Measurements from ENCODE around the gene RPS6KB2. TPM values are rescaled to one million over a fixed set of nuclear protein-coding genes. Genes with fewer than 3 reads are reported as not detected.
"Not testable (repeated sequence)": the region's sequence is repeated elsewhere in the genome, so short reads cannot be mapped to it uniquely, and the experiment has no call there.

The RPS6KB2 gene
- total RNA-seq, 2 donors from 2014 or later, result 47.8 to 62.7 TPM

- Mint-ChIP-seq H3K36me3 (ENCODE audit: low read depth) (no peaks in the 10 kb centered on the region), H3K4me3 (peak overlapping the region; percentile 92), H3K27ac (peak overlapping the region; percentile 93), H3K27me3 (no peaks in the 10 kb centered on the region), H3K4me1 (peaks cover 20% of the 10 kb centered on the region)
- DNase-seq (no peak), ATAC-seq (no peak)
- no peaks in the 10 kb centered on the region for H3K9me3 ChIP-seq (ENCODE audit: control insufficient read depth, low read length, poor library complexity, severe bottlenecking)
Observed at GRCh38 chr11:67468056-67468455, 39.8 kb downstream of the RPS6KB2 start.

GRCh38 chr11:67468456-67468758 is 40.1 kb downstream of the RPS6KB2 start:
- Mint-ChIP-seq H3K4me1 (peaks cover 20% of the 10 kb centered on the region), H3K4me3 (peak overlapping the region; percentile 92), H3K27ac (peak overlapping the region; percentile 93), H3K36me3 (ENCODE audit: low read depth) (no peaks in the 10 kb centered on the region), H3K27me3 (no peaks in the 10 kb centered on the region)
- no peaks in the 10 kb centered on the region for H3K9me3 ChIP-seq (ENCODE audit: control insufficient read depth, low read length, poor library complexity, severe bottlenecking)
- ATAC-seq, result no peak
- DNase-seq, result no peak

- ATAC-seq, result peak; percentile 82
- peaks cover 20% of the 10 kb centered on the region for H3K4me1 Mint-ChIP-seq
- H3K27me3 Mint-ChIP-seq, result no peaks in the 10 kb centered on the region
- H3K27ac Mint-ChIP-seq, result peak within 1 kb of the TSS; percentile 93
- no peaks in the 10 kb centered on the region for H3K36me3 Mint-ChIP-seq (ENCODE audit: low read depth)
- no peaks in the 10 kb centered on the region for H3K9me3 ChIP-seq (ENCODE audit: control insufficient read depth, low read length, poor library complexity, severe bottlenecking)
- peak within 1 kb of the TSS; percentile 92 for H3K4me3 Mint-ChIP-seq
- DNase-seq, result peak; percentile 87 to 89 (median 89)
Observed at GRCh38 chr11:67468759-67469507, 40.6 kb downstream of the RPS6KB2 start, which contains the start of gene TMEM134. Gene TMEM134 (minus strand): TSS chr11:67469251. CDS start chr11:67469192, 59 bp downstream.

- no peak for DNase-seq
- Mint-ChIP-seq H3K27me3 (no peaks in the 10 kb centered on the region), H3K4me3 (peak overlapping the region; percentile 92), H3K27ac (peak overlapping the region; percentile 93), H3K36me3 (ENCODE audit: low read depth) (no peaks in the 10 kb centered on the region), H3K4me1 (peaks cover 18% of the 10 kb centered on the region)
- no peak for ATAC-seq
- no peaks in the 10 kb centered on the region for H3K9me3 ChIP-seq (ENCODE audit: control insufficient read depth, low read length, poor library complexity, severe bottlenecking)
Observed at GRCh38 chr11:67469508-67469811, 41.2 kb downstream of the RPS6KB2 start.

GRCh38 chr11:67470337-67471002 is 42.2 kb downstream of the RPS6KB2 start:
- Mint-ChIP-seq H3K36me3 (ENCODE audit: low read depth) (no peaks in the 10 kb centered on the region), H3K4me1 (peaks cover 11% of the 10 kb centered on the region), H3K4me3 (no peak overlapping the region), H3K27ac (peak overlapping the region; percentile 93), H3K27me3 (no peaks in the 10 kb centered on the region)
- DNase-seq, result no peak
- ATAC-seq, result no peak
- H3K9me3 ChIP-seq (ENCODE audit: control insufficient read depth, low read length, poor library complexity, severe bottlenecking), result no peaks in the 10 kb centered on the region

- no peaks in the 10 kb centered on the region for H3K36me3 Mint-ChIP-seq (ENCODE audit: low read depth)
- no peaks in the 10 kb centered on the region for H3K27me3 Mint-ChIP-seq
- peaks cover 4% of the 10 kb centered on the region for H3K4me1 Mint-ChIP-seq
- no peaks in the 10 kb centered on the region for H3K9me3 ChIP-seq (ENCODE audit: control insufficient read depth, low read length, poor library complexity, severe bottlenecking)
- H3K4me3 Mint-ChIP-seq, result no peak overlapping the region
- ATAC-seq (no peak), DNase-seq (no peak)
- H3K27ac Mint-ChIP-seq, result no peak overlapping the region
Observed at GRCh38 chr11:67472882-67473281, 44.6 kb downstream of the RPS6KB2 start.

- DNase-seq; H3K4me1 Mint-ChIP-seq; H3K27me3 Mint-ChIP-seq; H3K36me3 Mint-ChIP-seq (ENCODE audit: low read depth); H3K9me3 ChIP-seq (ENCODE audit: control insufficient read depth, low read length, poor library complexity, severe bottlenecking); ATAC-seq; H3K27ac Mint-ChIP-seq; H3K4me3 Mint-ChIP-seq: not testable (repeated sequence)
Observed at GRCh38 chr11:67476692-67477091, 48.4 kb downstream of the RPS6KB2 start.

- H3K27me3 Mint-ChIP-seq; H3K4me1 Mint-ChIP-seq; H3K36me3 Mint-ChIP-seq (ENCODE audit: low read depth); H3K4me3 Mint-ChIP-seq; H3K9me3 ChIP-seq (ENCODE audit: control insufficient read depth, low read length, poor library complexity, severe bottlenecking); ATAC-seq; H3K27ac Mint-ChIP-seq; DNase-seq: not testable (repeated sequence)
Observed at GRCh38 chr11:67477344-67478050, 49.2 kb downstream of the RPS6KB2 start.

- H3K4me3 Mint-ChIP-seq, result peak overlapping the region; percentile 96
- peak overlapping the region; percentile 99 for H3K27ac Mint-ChIP-seq
- ATAC-seq (peak; percentile 16), DNase-seq (no peak)
- peaks cover 2% of the 10 kb centered on the region for H3K36me3 Mint-ChIP-seq (ENCODE audit: low read depth)
- no peaks in the 10 kb centered on the region for H3K27me3 Mint-ChIP-seq
- H3K4me1 Mint-ChIP-seq, result peaks cover 44% of the 10 kb centered on the region
- H3K9me3 ChIP-seq (ENCODE audit: control insufficient read depth, low read length, poor library complexity, severe bottlenecking), result no peaks in the 10 kb centered on the region
Observed at GRCh38 chr11:67482275-67482826, 54.1 kb downstream of the RPS6KB2 start.

- DNase-seq, result peak; percentile 87 to 97 (median 92)
- peaks cover 7% of the 10 kb centered on the region for H3K36me3 Mint-ChIP-seq (ENCODE audit: low read depth)
Observed at GRCh38 chr11:67482827-67483798, 54.8 kb downstream of the RPS6KB2 start, which contains the start of gene AIP. Gene AIP (plus strand): TSS chr11:67483026. CDS start chr11:67483159, 133 bp downstream.

GRCh38 chr11:67483831-67484665 is 55.8 kb downstream of the RPS6KB2 start:
- H3K9me3 ChIP-seq (ENCODE audit: control insufficient read depth, low read length, poor library complexity, severe bottlenecking), result no peaks in the 10 kb centered on the region
- Mint-ChIP-seq H3K4me3 (peak overlapping the region; percentile 96), H3K36me3 (ENCODE audit: low read depth) (peaks cover 7% of the 10 kb centered on the region), H3K27me3 (no peaks in the 10 kb centered on the region), H3K27ac (peak overlapping the region; percentile 99), H3K4me1 (peaks cover 57% of the 10 kb centered on the region)
- ATAC-seq, result peak; percentile 38
- DNase-seq, result peak in 1 of 3 donors; percentile 34

More at GRCh38 chr11:67482827-67483798, 54.8 kb downstream of the RPS6KB2 start, which contains the start of gene AIP:
- Mint-ChIP-seq H3K4me1 (peaks cover 52% of the 10 kb centered on the region), H3K27ac (peak within 1 kb of the TSS; percentile 99), H3K4me3 (peak within 1 kb of the TSS; percentile 96), H3K27me3 (no peaks in the 10 kb centered on the region)
- no peaks in the 10 kb centered on the region for H3K9me3 ChIP-seq (ENCODE audit: control insufficient read depth, low read length, poor library complexity, severe bottlenecking)
- ATAC-seq, result peak; percentile 83

Data from T-helper 17 cell (primary cell).